Colonic mucosa (tissue), 4 donors: ENCODE measurements around the gene MACROD2. TPM values are rescaled to one million over a fixed set of nuclear protein-coding genes. Genes with fewer than 3 reads are reported as not detected.

Experiments used
- DNase-seq: peaks from one replicate; pipeline ENCODE4 v3.0.0-alpha.2; 2020
- H3K27ac ChIP-seq: fragments of 200-600 bp; one replicate; pipeline ENCODE4 v1.8.0; 2021
- H3K27me3 ChIP-seq: fragments of 200-600 bp; one replicate; pipeline ENCODE4 v1.8.0; 2021
- H3K36me3 ChIP-seq: fragments of 200-600 bp; one replicate; pipeline ENCODE4 v1.8.0; 2021
- H3K4me1 ChIP-seq: fragments of 200-600 bp; one replicate; pipeline ENCODE4 v1.8.0; 2021; ENCODE audit warnings: mild to moderate bottlenecking
- H3K4me3 ChIP-seq: fragments of 200-600 bp; one replicate; pipeline ENCODE4 v1.8.0; 2021
- H3K9ac ChIP-seq, 2 donors: one replicate each; pipeline ENCODE4 v1.7.0; 2013; ENCODE audit warnings: control low read depth in 2 of 2, low read depth in 2 of 2, low read length in 2 of 2
- H3K9me3 ChIP-seq: fragments of 200-600 bp; one replicate; pipeline ENCODE4 v1.8.0; 2021
- CTCF ChIP-seq: fragments of 200-600 bp; IDR thresholded peaks from one replicate; pipeline ENCODE4 v1.8.0; 2022; ENCODE audit warnings: antibody characterized with exemption, mild to moderate bottlenecking
- intact Hi-C: fragments of 100-400 bp; cut with DNase I; formaldehyde crosslinking; loops from one replicate; pipeline ENCODE4 v1.14.1; 2022
- total RNA-seq, 2 donors: library from RNA; stranded (reverse); fragmentation: NEBNext Ultra II Directional in 1 of 2; extraction: Animal tissue kit (Norgen Biotek cat#: 25700) in 1 of 2; gene quantifications; one replicate each; pipeline ENCODE4 v1.2.1, GENCODE V29; 2021
- donor health status: healthy.
- donor health status: DM: no; HTN: no; CAD: no.
- donor health status: DM: no; HTN: no; CAD: no.

Gene MACROD2
- total RNA-seq, 2 donors from 2014 or later: 3.2 to 3.3 TPM

GRCh38 chr20:14687313-14687712, 692.0 kb downstream of the MACROD2 start:
- no peak overlapping the region for H3K9ac ChIP-seq
- no peak overlapping the region for H3K4me3 ChIP-seq
- no peak for TF ChIP-seq CTCF
- intact Hi-C loops: no loop called here
- no peaks in the 10 kb centered on the region for H3K9me3 ChIP-seq
- no peaks in the 10 kb centered on the region for H3K4me1 ChIP-seq
- H3K27ac ChIP-seq: no peak overlapping the region
- DNase-seq: no peak
- H3K36me3 ChIP-seq: no peaks in the 10 kb centered on the region
- H3K27me3 ChIP-seq: no peaks in the 10 kb centered on the region

GRCh38 chr20:14688005-14688404, 692.7 kb downstream of the MACROD2 start:
- intact Hi-C loops: no loop called here
- no peak for TF ChIP-seq CTCF

GRCh38 chr20:14691994-14692393, 696.7 kb downstream of the MACROD2 start:
- no peaks in the 10 kb centered on the region for H3K27me3 ChIP-seq
- DNase-seq: no peak
- intact Hi-C loops: no loop called here
- no peak overlapping the region for H3K4me3 ChIP-seq
- no peaks in the 10 kb centered on the region for H3K4me1 ChIP-seq
- H3K9ac ChIP-seq: no peak overlapping the region
- no peaks in the 10 kb centered on the region for H3K9me3 ChIP-seq
- no peak for TF ChIP-seq CTCF
- no peak overlapping the region for H3K27ac ChIP-seq
- no peaks in the 10 kb centered on the region for H3K36me3 ChIP-seq

More at GRCh38 chr20:14688005-14688404, 692.7 kb downstream of the MACROD2 start:
- H3K9ac ChIP-seq: no peak overlapping the region
- no peaks in the 10 kb centered on the region for H3K27me3 ChIP-seq
- no peak overlapping the region for H3K4me3 ChIP-seq
- no peak for DNase-seq
- H3K9me3 ChIP-seq: no peaks in the 10 kb centered on the region
- no peak overlapping the region for H3K27ac ChIP-seq
- no peaks in the 10 kb centered on the region for H3K36me3 ChIP-seq
- no peaks in the 10 kb centered on the region for H3K4me1 ChIP-seq

GRCh38 chr20:14696478-14696877, 701.2 kb downstream of the MACROD2 start:
- Histone ChIP-seq H3K27me3 (no peaks in the 10 kb centered on the region), H3K36me3 (no peaks in the 10 kb centered on the region), H3K4me1 (no peaks in the 10 kb centered on the region), H3K9me3 (no peaks in the 10 kb centered on the region), H3K4me3 (no peak overlapping the region), H3K9ac (no peak overlapping the region), H3K27ac (no peak overlapping the region)
- intact Hi-C loops: no loop called here
- TF ChIP-seq CTCF: no peak
- no peak for DNase-seq

- no peak overlapping the region for H3K4me3 ChIP-seq
- H3K27ac ChIP-seq: no peak overlapping the region
- H3K9ac ChIP-seq: no peak overlapping the region
- no peak for DNase-seq
- H3K4me1 ChIP-seq: no peaks in the 10 kb centered on the region
- intact Hi-C loops: no loop called here
- no peaks in the 10 kb centered on the region for H3K36me3 ChIP-seq
- no peaks in the 10 kb centered on the region for H3K27me3 ChIP-seq
- H3K9me3 ChIP-seq: no peaks in the 10 kb centered on the region
- no peak for TF ChIP-seq CTCF
These were observed 701.6 kb downstream of the MACROD2 start for GRCh38 chr20:14696937-14697336.

GRCh38 chr20:14698125-14698524, 702.8 kb downstream of the MACROD2 start:
- Histone ChIP-seq H3K9me3 (no peaks in the 10 kb centered on the region), H3K9ac (no peak overlapping the region), H3K27ac (no peak overlapping the region), H3K4me1 (no peaks in the 10 kb centered on the region), H3K4me3 (no peak overlapping the region), H3K27me3 (no peaks in the 10 kb centered on the region), H3K36me3 (no peaks in the 10 kb centered on the region)
- DNase-seq: no peak
- no peak for TF ChIP-seq CTCF
- intact Hi-C loops: no loop called here
